Liver (tissue), 3 donors: ENCODE measurements around the gene TBC1D9B.

ENCODE experiments used
- ATF3 ChIP-seq: IDR thresholded peaks from 2 replicates; pipeline ENCODE4 v1.6.1; 2016; ENCODE audit warnings: antibody characterized with exemption
- FOXA1 ChIP-seq: IDR thresholded peaks from 2 replicates; pipeline ENCODE4 v1.6.1; 2016; ENCODE audit warnings: antibody characterized with exemption
- GABPA ChIP-seq, 2 donors: IDR thresholded peaks in 1 of 2; conservative IDR thresholded peaks in 1 of 2; 2 replicates each; pipeline ENCODE4 v1.6.1; 2016; ENCODE audit warnings: antibody characterized with exemption in 2 of 2, mild to moderate bottlenecking in 1 of 2, moderate library complexity in 1 of 2
- JUND ChIP-seq, 2 donors: IDR thresholded peaks; 2 replicates each; pipeline ENCODE4 v1.6.1; 2016; ENCODE audit warnings: antibody characterized with exemption in 2 of 2
- NR2F2 ChIP-seq: IDR thresholded peaks from 2 replicates; pipeline ENCODE4 v1.6.1; 2016; ENCODE audit warnings: antibody characterized with exemption
- RAD21 ChIP-seq, 2 donors: IDR thresholded peaks; 2 replicates each; pipeline ENCODE4 v1.6.1; 2016; ENCODE audit warnings: antibody characterized with exemption in 2 of 2, mild to moderate bottlenecking in 2 of 2
- REST ChIP-seq: IDR thresholded peaks from 2 replicates; pipeline ENCODE4 v1.6.1; 2016; ENCODE audit warnings: antibody characterized with exemption, mild to moderate bottlenecking
- RXRA ChIP-seq, 2 donors: IDR thresholded peaks; 2 replicates each; pipeline ENCODE4 v1.6.1; 2017 to 2018; ENCODE audit warnings: antibody characterized with exemption in 2 of 2, mild to moderate bottlenecking in 1 of 2
- SP1 ChIP-seq: IDR thresholded peaks from 2 replicates; pipeline ENCODE4 v1.6.1; 2018; ENCODE audit warnings: antibody characterized with exemption, mild to moderate bottlenecking
- TAF1 ChIP-seq: conservative IDR thresholded peaks from 2 replicates; pipeline ENCODE4 v1.6.1; 2016; ENCODE audit warnings: antibody characterized with exemption, mild to moderate bottlenecking
- YY1 ChIP-seq: IDR thresholded peaks from 2 replicates; pipeline ENCODE4 v1.6.1; 2016; ENCODE audit warnings: antibody characterized with exemption, mild to moderate bottlenecking
- ZBTB33 ChIP-seq: IDR thresholded peaks from 2 replicates; pipeline ENCODE4 v1.6.1; 2016; ENCODE audit warnings: antibody characterized with exemption
- TF ChIP-seq, protein P1 (sequence below): fragments of 150-350 bp; IDR thresholded peaks from 2 replicates; pipeline ENCODE4 v1.5.1; 2017; ENCODE audit warnings: improper control_type of control experiment, low read depth, low read length; ENCODE audit not compliant: missing input control
- TF ChIP-seq, protein P2 (sequence below): IDR thresholded peaks from 2 replicates; pipeline ENCODE4 v1.6.1; 2016; ENCODE audit warnings: antibody characterized with exemption
- donor health status: healthy.
- donor health status: healthy.

DNA sequence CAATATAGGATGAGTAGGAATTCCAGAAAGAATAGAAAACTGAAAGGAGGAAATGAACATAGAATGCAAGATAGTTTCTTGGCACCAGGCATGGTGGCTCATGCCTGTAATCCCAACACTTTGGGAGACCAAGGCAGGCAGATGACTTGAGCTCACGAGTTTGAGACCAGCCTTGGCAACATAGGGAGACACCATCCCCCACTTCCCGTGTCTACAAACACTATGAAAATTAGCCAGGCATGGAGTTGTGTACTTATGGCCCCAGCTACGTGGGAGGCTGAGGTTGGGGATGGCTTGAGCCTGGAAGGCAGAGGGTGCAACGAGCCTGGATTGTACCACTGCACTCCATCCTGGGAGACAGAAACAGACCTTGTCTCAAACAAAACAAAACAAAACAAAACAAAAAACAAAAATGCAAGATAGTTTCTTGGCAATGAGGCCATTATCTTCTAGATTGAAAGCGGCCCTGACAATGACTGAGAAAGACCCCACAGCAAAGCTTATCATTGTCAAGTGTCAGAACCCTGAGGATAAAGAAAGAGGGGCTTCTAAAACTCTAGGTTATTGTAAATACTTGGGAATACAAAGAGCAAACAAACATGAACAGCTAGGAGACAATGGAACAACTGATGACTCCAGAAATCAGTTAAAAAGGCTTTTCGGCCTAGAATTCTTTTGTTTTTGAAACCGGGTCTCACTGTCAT lies 77.8 kb downstream of the TBC1D9B start:
- no peak for TF ChIP-seq GABPA (IDR thresholded peaks at IDR 0.05 in 1 of 2, conservative IDR thresholded peaks at IDR 0.05 in 1 of 2)
- TF ChIP-seq, protein P1, sequence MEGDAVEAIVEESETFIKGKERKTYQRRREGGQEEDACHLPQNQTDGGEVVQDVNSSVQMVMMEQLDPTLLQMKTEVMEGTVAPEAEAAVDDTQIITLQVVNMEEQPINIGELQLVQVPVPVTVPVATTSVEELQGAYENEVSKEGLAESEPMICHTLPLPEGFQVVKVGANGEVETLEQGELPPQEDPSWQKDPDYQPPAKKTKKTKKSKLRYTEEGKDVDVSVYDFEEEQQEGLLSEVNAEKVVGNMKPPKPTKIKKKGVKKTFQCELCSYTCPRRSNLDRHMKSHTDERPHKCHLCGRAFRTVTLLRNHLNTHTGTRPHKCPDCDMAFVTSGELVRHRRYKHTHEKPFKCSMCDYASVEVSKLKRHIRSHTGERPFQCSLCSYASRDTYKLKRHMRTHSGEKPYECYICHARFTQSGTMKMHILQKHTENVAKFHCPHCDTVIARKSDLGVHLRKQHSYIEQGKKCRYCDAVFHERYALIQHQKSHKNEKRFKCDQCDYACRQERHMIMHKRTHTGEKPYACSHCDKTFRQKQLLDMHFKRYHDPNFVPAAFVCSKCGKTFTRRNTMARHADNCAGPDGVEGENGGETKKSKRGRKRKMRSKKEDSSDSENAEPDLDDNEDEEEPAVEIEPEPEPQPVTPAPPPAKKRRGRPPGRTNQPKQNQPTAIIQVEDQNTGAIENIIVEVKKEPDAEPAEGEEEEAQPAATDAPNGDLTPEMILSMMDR = no peak
- TF ChIP-seq RAD21 (IDR thresholded peaks at IDR 0.05) = no peak
- TF ChIP-seq REST = no peak
- TF ChIP-seq SP1 = no peak
- TF ChIP-seq, protein P2, sequence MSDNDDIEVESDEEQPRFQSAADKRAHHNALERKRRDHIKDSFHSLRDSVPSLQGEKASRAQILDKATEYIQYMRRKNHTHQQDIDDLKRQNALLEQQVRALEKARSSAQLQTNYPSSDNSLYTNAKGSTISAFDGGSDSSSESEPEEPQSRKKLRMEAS = no peak
- TF ChIP-seq JUND (IDR thresholded peaks at IDR 0.05) = no peak
- no peak for TF ChIP-seq ZBTB33
- TF ChIP-seq TAF1 = no peak
- TF ChIP-seq RXRA (IDR thresholded peaks at IDR 0.05) = no peak
- no peak for TF ChIP-seq ATF3
- no peak for TF ChIP-seq FOXA1
- no peak for TF ChIP-seq NR2F2
- TF ChIP-seq YY1 = no peak
